SJSA1 (cell line): ENCODE results near the gene FOXN3. TPM values are rescaled to one million over a fixed set of nuclear protein-coding genes. Genes with fewer than 3 reads are reported as not detected.
"Not testable (repeated sequence)": the region's sequence is repeated elsewhere in the genome, so short reads cannot be mapped to it uniquely, and the experiment has no call there.

ENCODE experiments used
- DNase-seq, 2 experiments: peaks; one replicate each; pipeline ENCODE4 v3.0.0-alpha.2; 2015 to 2020; ENCODE audit warnings: low spot score in 2 of 2, low read depth in 1 of 2
- H3K27ac ChIP-seq: fragments of 250-450 bp; sonication (Bioruptor Pico); 2 replicates; pipeline ENCODE4 v1.5.1; 2020; ENCODE audit warnings: mild to moderate bottlenecking, moderate library complexity
- H3K27me3 ChIP-seq: fragments of 250-450 bp; sonication (Bioruptor Pico); replicated peaks from 2 replicates; pipeline ENCODE4 v1.5.1; 2020; ENCODE audit warnings: mild to moderate bottlenecking, moderate library complexity
- H3K36me3 ChIP-seq: fragments of 250-450 bp; sonication (Bioruptor Pico); 2 replicates; pipeline ENCODE4 v1.5.1; 2020; ENCODE audit warnings: mild to moderate bottlenecking
- H3K4me1 ChIP-seq: fragments of 250-450 bp; sonication (Bioruptor Pico); replicated peaks from 2 replicates; pipeline ENCODE4 v1.6.1; 2021; ENCODE audit warnings: mild to moderate bottlenecking
- H3K4me3 ChIP-seq: fragments of 250-450 bp; sonication (Bioruptor Pico); 2 replicates; pipeline ENCODE4 v1.5.1; 2020; ENCODE audit warnings: mild to moderate bottlenecking
- H3K9me3 ChIP-seq: fragments of 250-450 bp; sonication (Bioruptor Pico); replicated peaks from 2 replicates; pipeline ENCODE4 v1.5.1; 2020; ENCODE audit warnings: mild to moderate bottlenecking
- total RNA-seq: library from RNA; depleted of rRNA; stranded (reverse); fragments of >200 nt; shearing (Covaris generic); gene quantifications from 2 replicates; pipeline ENCODE4 v1.2.3, GENCODE V29; 2014

FOXN3 gene
- total RNA-seq, 1 experiment from 2014 or later = 31.0 TPM

DNA sequence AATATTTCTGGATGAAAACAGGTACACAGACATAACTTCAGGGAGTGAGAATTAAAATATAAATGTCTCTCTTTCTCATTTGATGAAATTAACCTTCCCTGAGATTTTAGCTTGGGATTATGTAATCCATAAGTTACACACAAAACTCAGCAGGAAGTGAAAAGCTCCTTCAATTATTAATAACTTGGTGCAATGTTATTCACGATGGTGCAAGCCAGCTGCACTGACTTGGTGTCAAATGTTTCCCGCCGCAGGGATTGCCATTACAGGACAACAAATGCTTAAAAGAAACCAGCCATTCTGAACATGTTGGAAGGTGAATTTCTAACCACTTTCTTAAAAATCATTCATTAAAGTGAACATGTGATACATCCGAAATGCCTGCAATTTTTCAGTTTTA is 250.4 kb downstream of the FOXN3 start:
- Histone ChIP-seq H3K36me3 (peaks cover 2% of the 10 kb centered on the region), H3K4me1 (no peaks in the 10 kb centered on the region), H3K27me3 (no peaks in the 10 kb centered on the region), H3K27ac (no peak overlapping the region), H3K9me3 (no peaks in the 10 kb centered on the region), H3K4me3 (no peak overlapping the region)
- no peak for DNase-seq

DNA sequence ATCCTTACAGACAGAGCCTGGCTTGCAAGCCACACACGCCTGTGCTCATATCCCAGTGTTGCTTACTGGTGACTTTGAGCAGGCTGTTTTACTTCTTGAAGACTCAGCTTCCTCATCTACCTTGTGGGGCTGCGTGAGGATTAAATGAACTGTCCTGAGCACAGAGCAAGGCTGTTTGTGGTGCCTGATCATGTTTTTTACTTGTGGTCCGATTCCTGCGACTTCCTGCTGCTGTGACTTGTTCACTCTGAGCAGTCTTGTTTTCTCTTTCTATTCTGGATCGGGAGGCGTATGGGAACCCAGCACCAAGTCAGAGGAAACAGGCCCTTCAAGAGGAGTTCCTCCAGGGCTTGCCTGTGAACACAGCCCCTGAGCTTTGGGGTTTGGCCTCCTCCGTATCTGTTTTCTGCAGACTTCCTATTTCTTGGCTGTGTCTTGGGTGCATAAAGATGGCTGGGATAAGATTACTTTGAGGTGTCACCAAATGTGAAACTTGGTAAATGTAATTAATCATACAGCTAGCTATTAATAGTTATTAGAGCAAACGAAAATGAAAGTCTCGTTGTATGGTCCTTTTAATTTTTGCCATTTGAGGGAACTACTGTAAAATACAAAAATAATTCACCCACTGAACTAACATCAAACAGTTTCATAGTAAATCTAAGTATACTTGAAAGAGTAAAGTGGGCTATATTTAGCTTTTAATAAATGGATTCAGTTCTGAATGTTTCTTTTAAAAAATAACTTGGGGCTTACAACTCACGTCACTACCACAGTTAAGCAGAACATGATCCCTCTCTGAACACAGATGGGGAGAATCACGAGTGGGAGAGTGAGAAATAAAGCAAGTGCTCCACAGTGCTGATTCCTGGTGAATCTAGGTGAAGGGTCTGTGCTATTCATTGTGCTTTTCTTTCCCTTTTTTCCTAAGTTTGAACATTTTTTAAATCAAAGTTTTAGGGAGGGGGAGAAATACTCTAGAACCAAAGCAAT is 251.5 kb downstream of the FOXN3 start:
- H3K4me1 ChIP-seq = no peaks in the 10 kb centered on the region
- H3K36me3 ChIP-seq = peaks cover 4% of the 10 kb centered on the region
- DNase-seq = no peak
- H3K27ac ChIP-seq = no peak overlapping the region
- H3K9me3 ChIP-seq = no peaks in the 10 kb centered on the region
- H3K4me3 ChIP-seq = no peak overlapping the region
- no peaks in the 10 kb centered on the region for H3K27me3 ChIP-seq

DNA sequence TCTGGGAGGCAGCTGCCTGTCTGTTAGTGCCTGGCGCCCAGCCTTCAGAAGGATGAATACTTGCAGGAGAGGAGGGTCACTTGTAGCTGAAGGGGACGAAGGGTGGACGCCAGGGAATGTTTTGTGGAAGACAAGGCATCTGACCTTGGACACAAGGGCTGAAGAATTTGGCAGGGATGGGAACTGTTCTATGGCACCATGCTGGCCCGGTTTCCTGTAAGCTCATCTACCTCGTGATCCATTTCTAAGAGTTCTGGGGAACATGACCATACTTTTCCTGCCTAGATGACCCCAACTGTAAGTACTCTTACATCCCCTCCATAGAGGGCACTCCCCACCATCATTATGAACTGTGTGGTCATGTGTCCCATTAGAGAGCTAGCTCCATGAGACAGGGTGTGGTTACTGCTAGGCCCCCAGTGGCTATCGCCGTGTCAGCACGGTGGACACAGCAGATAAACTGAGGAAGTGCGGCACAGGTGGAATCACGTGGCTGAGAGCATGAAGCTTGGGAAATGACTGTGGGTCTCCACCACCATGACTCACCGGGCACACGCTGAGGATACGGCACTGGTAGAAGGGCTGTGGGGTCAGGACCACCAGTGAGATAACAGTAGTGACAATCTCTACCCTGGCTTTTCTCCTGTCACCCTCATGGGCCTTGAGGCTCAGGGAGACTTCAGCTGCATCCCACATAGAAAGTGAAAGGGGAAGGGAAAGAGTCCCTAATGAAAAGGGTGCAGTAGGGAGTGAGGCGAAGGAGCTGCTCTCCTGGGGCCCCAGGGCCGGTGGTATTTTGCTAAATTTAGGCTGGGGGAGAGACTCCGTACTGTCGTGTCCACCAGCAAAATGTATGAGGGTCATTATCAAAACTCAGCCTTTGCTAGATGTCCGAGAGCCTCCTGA is 252.6 kb downstream of the FOXN3 start:
- H3K27me3 ChIP-seq = no peaks in the 10 kb centered on the region
- no peaks in the 10 kb centered on the region for H3K4me1 ChIP-seq
- H3K36me3 ChIP-seq = peaks cover 4% of the 10 kb centered on the region
- H3K9me3 ChIP-seq = no peaks in the 10 kb centered on the region
- no peak overlapping the region for H3K4me3 ChIP-seq
- DNase-seq = no peak
- no peak overlapping the region for H3K27ac ChIP-seq

DNA sequence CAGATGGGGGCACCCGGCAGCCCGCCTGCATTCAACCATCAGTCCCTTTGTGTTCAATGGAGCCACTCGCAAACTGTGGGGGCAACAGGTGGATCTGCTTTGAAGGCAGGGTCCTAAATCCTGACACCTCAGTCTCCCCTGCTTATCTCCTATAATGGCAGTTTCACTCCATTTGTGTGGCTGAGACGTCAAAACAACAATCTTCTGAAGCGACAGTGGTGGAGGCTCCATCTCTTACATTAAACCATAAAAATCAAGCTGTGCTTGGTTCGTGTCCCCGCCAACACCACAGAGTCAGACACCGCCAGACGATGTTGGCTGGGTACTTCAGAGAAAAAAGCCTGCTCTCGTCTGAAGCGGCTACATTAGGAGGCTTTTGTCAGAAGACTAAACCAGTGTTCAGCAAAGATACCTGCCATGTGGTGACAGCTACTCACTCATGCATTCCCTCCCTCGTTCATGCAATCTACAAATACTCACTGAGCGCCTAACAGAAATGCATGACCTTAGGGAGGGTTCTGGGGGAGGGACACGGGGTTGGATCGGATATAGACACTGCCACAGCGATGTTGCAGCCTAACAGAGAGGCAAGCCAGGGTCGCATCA is 253.9 kb downstream of the FOXN3 start:
- H3K36me3 ChIP-seq = peaks cover 4% of the 10 kb centered on the region

DNA sequence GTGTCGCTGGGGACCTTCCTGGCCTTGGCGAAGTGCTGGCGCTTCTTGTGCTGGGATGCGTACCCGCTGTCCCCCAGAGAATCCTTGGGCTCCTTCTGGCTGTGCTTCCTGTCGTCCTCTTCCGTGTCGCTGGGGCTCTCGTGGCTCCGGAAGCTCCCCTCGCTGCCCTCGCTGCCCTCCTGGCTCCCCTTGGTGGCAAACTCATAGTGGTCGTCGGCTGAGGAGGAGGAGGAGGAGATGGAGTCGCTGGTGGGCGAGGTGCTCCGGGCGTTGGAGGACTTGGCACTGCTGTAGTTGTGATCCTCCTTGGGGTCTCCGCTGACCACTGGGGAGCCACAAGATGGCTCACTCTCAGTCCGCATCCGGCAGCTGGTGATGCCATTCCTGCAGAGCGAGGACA is 254.4 kb downstream of the FOXN3 start:
- no peaks in the 10 kb centered on the region for H3K9me3 ChIP-seq
- H3K27me3 ChIP-seq = no peaks in the 10 kb centered on the region
- no peak overlapping the region for H3K27ac ChIP-seq
- no peak for DNase-seq
- H3K4me3 ChIP-seq = no peak overlapping the region
- H3K4me1 ChIP-seq = no peaks in the 10 kb centered on the region
- H3K36me3 ChIP-seq = peaks cover 4% of the 10 kb centered on the region

More for the DNA sequence above, 253.9 kb downstream of the FOXN3 start:
- Histone ChIP-seq H3K27ac (no peak overlapping the region), H3K27me3 (no peaks in the 10 kb centered on the region), H3K4me3 (no peak overlapping the region), H3K9me3 (no peaks in the 10 kb centered on the region), H3K4me1 (no peaks in the 10 kb centered on the region)
- no peak for DNase-seq

DNA sequence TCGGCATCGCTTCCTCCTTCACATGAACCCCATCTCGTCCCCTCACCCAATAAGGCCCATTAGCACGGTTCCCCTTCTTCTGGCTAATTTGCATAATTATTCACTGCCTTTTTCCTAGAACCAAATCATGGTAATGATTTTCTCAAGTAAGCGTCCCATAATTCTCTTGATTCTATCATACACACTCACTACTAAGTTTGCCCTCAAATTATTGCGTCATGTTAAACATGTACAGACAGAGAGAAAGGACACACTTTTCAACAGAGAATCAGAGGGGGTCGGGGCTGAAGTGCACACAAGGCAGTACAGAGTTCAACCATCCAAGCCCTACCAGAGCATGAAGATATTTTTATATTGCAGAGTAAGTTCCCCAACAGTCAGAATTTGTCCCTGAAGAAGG is 256.6 kb downstream of the FOXN3 start:
- DNase-seq = no peak
- H3K27me3 ChIP-seq = no peaks in the 10 kb centered on the region
- H3K27ac ChIP-seq = no peak overlapping the region
- no peak overlapping the region for H3K4me3 ChIP-seq
- no peaks in the 10 kb centered on the region for H3K4me1 ChIP-seq
- no peaks in the 10 kb centered on the region for H3K9me3 ChIP-seq
- H3K36me3 ChIP-seq = peaks cover 4% of the 10 kb centered on the region; the same call in 1 of the 2 replicates

DNA sequence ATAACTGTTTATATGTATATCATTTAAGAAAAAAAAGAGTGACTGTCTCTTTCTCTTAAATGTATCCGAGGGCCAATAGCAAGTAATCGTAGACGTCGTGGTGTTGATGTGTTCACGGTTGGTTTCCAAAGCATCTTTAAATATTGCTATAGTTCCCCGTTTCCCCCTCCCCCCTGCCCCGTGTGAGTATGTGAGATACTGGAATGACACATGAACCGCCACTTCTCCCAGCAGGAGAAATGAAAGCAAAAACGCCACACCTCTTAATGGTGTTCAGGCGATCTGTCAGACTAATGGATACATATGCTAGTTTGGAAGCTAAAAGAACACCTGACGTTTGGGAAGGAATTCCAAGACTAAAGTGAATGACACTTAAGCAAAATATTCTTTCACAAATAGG is 258.3 kb downstream of the FOXN3 start:
- Histone ChIP-seq H3K36me3 (peaks cover 4% of the 10 kb centered on the region; the same call in 1 of the 2 replicates), H3K9me3 (no peaks in the 10 kb centered on the region), H3K27me3 (no peaks in the 10 kb centered on the region), H3K4me1 (no peaks in the 10 kb centered on the region), H3K27ac (no peak overlapping the region), H3K4me3 (no peak overlapping the region)
- DNase-seq = no peak

DNA sequence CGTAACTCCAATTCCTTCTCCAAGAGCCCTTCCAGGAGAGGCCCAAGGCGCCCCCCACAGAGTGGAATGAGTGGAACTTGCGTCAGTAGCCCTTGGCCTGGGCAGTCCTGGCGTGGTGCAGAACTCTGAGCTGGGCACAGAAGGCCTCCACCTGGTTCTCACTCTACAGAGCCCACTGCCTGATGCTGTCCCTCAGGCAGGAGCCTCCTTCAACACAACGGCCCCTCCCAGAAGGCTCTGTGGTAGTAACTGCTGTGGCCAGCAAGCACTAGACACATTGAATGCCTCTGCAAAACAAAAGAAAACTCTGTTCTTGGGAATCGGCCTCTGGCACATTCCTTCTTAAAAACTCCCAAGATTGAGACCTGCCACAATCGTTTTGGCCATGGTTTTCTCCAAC is 258.9 kb downstream of the FOXN3 start:
- H3K4me3 ChIP-seq, H3K9me3 ChIP-seq, H3K36me3 ChIP-seq, H3K27me3 ChIP-seq, DNase-seq, H3K27ac ChIP-seq, H3K4me1 ChIP-seq: not testable (repeated sequence)

DNA sequence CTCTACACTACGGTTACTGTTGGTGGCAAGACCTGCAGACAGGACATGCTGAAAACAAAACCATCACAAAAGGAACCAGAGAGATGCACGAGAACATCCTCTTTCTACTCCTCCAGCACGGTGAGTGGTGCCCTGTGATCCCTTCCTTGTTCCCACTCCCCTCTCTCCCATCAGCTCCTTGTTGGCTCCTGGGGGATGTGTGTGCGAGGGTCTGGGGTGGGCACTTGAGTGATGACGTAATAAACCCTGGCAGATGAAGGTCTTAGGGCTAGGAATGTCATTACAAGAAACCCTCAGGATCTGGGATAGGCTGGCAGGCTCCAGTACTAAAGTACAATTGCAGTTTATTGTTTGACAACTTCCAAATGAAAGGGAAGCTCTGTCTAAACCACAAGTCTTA is 261.5 kb downstream of the FOXN3 start:
- no peak overlapping the region for H3K27ac ChIP-seq
- H3K9me3 ChIP-seq = no peaks in the 10 kb centered on the region
- H3K36me3 ChIP-seq = no peaks in the 10 kb centered on the region
- no peaks in the 10 kb centered on the region for H3K4me1 ChIP-seq
- no peak overlapping the region for H3K4me3 ChIP-seq
- no peak for DNase-seq
- no peaks in the 10 kb centered on the region for H3K27me3 ChIP-seq

DNA sequence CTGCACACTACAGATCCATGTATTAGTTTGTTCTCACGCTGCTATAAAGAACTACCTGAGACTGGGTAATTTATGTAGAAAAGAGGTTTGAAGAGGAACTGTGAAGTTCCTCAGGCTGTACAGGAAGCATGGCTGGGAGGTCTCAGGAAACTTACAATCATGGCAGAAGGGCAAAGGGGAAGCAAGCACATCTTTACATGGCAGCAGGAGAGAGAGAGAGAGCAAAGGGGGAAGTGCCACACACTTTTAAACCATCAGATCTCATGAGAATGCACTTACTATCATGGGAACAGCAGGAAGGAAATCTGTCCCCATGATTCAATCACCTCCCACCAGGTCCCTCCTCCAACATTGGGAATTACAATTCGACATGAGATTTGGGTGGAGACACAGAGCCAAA is 265.3 kb downstream of the FOXN3 start:
- H3K27me3 ChIP-seq, H3K27ac ChIP-seq, H3K4me3 ChIP-seq, H3K4me1 ChIP-seq, H3K9me3 ChIP-seq, H3K36me3 ChIP-seq, DNase-seq: not testable (repeated sequence)

DNA sequence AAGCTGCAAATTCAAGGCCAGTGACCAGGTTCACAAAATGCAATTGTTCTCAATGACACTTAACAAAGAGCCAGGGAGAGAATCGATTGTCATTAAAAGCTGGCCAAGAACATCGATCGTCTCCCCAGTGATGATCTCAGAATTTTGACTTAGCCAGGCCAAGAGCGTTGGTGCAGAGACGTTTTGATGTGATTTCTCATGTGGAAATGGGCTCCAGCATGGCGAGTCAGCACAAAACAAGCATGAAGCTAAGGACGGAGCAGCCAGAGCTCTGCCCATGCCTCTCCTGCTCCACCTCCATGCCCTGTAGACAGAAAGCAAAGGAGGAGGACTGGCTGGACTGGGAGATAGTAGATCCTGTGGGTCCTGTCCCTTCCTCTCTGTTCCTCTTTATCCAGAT is 270.8 kb downstream of the FOXN3 start:
- no peak for DNase-seq

DNA sequence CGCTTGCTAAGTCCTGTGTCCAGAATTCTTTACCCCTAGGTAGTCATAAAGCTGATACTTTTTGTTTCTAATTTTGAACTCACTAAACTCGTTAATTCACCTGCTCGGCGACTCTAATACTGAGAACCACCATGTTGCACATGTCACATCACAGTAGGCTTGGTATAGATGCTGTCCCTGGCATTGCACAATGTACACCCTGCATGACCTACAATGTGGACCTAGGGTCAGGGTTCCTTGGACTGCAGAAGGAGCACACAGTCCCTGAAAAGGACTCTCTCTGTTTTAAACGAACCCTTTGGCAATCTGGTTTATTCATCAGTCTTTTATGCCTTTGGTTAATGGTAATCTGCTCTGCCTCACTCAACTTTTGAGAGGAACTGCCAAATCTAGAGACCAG is 272.4 kb downstream of the FOXN3 start:
- Histone ChIP-seq H3K27me3 (0 out of 2 replicates have a peak, but pooled peaks cover 5% of the 10 kb centered on the region), H3K9me3 (no peaks in the 10 kb centered on the region), H3K27ac (no peak overlapping the region), H3K36me3 (no peaks in the 10 kb centered on the region), H3K4me3 (no peak overlapping the region), H3K4me1 (no peaks in the 10 kb centered on the region)
- no peak for DNase-seq

More for the DNA sequence above, 270.8 kb downstream of the FOXN3 start:
- Histone ChIP-seq H3K27me3 (0 out of 2 replicates have a peak, but pooled peaks cover 5% of the 10 kb centered on the region), H3K4me1 (no peaks in the 10 kb centered on the region), H3K4me3 (no peak overlapping the region), H3K27ac (no peak overlapping the region), H3K9me3 (no peaks in the 10 kb centered on the region), H3K36me3 (no peaks in the 10 kb centered on the region)

DNA sequence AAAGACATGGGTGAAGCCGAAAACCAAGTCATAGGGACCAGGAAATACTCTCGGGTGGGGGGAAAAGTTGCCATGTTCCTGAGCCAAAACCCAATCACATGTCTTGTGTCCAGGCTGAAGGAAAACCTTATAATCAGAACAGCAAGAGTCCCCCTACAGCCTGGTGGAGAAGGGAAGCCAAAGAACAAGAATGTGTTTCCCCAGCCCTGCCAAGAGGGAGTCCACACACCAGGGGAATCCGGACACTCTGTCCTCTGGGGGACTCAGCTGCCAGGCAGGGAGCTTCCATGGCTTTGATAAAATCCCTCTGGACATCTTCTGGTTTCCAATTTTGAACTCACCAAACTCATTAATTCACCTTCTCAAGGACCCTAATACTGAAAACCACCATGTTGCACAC is 273.0 kb downstream of the FOXN3 start:
- H3K27me3 ChIP-seq = 0 out of 2 replicates have a peak, but pooled peaks cover 5% of the 10 kb centered on the region
- no peak for DNase-seq
- no peaks in the 10 kb centered on the region for H3K36me3 ChIP-seq
- H3K9me3 ChIP-seq = no peaks in the 10 kb centered on the region
- H3K4me3 ChIP-seq = no peak overlapping the region
- no peak overlapping the region for H3K27ac ChIP-seq
- H3K4me1 ChIP-seq = no peaks in the 10 kb centered on the region
